ENCODE measurements around the gene RAC3. TPM values are rescaled to one million over a fixed set of nuclear protein-coding genes. Genes with fewer than 3 reads are reported as not detected.

Gene RAC3
- total RNA-seq, 1 experiment from 2014 or later: 9.3 TPM

DNA sequence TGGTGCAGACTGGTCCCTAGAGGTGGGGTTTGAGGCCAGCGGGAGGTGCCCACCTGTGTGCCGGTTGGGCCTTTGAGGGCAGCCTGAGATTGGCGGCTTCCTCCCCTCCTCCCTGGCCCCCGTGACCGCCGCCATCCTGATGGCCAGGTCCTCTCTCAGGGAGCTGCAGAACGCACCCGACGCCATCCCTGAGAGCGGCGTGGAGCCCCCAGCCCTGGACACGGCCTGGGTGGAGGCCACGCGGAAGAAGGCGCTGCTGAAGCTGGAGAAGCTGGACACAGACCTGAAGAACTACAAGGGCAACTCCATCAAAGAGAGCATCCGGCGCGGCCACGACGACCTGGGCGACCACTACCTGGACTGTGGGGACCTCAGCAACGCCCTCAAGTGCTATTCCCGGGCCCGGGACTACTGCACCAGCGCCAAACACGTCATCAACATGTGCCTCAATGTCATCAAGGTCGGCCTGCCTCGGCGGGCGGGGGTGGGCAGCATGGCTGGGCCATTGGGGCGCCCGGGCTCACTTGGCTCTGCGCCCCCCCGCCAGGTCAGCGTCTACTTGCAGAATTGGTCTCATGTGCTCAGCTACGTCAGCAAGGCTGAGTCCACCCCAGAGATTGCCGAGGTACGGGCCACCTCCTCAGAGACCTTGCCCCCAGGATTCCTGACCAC, 23.0 kb downstream of the RAC3 start:
- Mint-ChIP-seq H3K4me1 (ENCODE audit: low read depth, unreplicated experiment) (no peaks in the 10 kb centered on the region), H3K4me3 (ENCODE audit: low read depth, unreplicated experiment) (no peak overlapping the region), H3K27me3 (ENCODE audit: unreplicated experiment) (no peaks in the 10 kb centered on the region), H3K36me3 (ENCODE audit: insufficient read depth, unreplicated experiment) (peaks cover 78% of the 10 kb centered on the region), H3K27ac (ENCODE audit: unreplicated experiment) (no peak overlapping the region), H3K9me3 (ENCODE audit: low read depth, unreplicated experiment) (no peaks in the 10 kb centered on the region)
- intact Hi-C loops (cut with micrococcal nuclease; ENCODE audit: unreplicated experiment): no loop called here
- BruUV-seq (replicated peaks): no TSS peak
- TF ChIP-seq, protein P1, sequence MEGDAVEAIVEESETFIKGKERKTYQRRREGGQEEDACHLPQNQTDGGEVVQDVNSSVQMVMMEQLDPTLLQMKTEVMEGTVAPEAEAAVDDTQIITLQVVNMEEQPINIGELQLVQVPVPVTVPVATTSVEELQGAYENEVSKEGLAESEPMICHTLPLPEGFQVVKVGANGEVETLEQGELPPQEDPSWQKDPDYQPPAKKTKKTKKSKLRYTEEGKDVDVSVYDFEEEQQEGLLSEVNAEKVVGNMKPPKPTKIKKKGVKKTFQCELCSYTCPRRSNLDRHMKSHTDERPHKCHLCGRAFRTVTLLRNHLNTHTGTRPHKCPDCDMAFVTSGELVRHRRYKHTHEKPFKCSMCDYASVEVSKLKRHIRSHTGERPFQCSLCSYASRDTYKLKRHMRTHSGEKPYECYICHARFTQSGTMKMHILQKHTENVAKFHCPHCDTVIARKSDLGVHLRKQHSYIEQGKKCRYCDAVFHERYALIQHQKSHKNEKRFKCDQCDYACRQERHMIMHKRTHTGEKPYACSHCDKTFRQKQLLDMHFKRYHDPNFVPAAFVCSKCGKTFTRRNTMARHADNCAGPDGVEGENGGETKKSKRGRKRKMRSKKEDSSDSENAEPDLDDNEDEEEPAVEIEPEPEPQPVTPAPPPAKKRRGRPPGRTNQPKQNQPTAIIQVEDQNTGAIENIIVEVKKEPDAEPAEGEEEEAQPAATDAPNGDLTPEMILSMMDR (IDR thresholded peaks at IDR 0.05; ENCODE audit: unreplicated experiment): no peak
- no peak for DNase-seq
- CTCF ChIA-PET: no interaction called here

DNA sequence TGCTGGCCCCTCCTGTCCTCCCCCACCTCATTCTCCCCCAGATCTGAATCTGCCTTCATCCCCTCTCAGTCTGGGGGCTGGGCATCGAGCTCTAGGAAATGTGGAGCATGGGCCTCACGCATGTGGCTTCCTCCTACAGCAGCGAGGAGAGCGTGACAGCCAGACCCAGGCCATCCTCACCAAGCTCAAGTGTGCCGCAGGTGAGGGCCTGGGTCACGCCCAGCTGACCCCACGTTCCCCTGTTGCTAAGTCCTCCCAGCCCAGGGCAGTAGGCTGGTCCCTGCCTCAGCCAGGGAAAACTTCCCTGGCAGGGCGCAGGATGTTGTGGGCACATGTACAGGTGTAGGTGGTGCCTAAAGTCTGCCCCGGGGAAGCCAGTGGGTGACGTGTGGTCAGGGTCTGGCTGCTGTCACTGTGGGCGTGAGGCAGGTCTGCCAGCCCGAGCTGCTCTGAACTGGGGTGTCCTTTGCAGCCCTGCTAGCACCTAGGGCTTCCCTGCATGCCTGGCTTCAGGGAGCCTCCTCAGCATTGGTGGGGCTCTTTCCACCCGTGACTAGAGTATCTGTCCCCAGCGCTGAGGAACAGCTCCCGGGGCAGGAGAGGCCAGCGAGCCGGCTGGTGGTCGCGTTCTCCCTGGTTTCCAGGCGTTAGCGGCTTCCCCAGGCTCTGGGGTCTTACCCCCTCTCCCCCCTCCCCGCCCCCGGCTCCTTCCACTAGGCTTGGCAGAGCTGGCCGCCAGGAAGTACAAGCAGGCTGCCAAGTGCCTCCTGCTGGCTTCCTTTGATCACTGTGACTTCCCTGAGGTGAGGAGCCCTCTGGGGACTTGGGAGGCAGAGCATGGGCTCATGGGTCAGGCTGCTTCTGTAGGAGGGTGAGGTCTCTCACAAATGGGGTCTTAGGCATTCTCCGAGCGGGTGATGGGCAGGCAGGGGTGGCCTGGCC, 23.8 kb downstream of the RAC3 start:
- no peak for DNase-seq
- H3K4me1 Mint-ChIP-seq (ENCODE audit: low read depth, unreplicated experiment): no peaks in the 10 kb centered on the region
- BruUV-seq (replicated peaks): no TSS peak
- peaks cover 79% of the 10 kb centered on the region for H3K36me3 Mint-ChIP-seq (ENCODE audit: insufficient read depth, unreplicated experiment)
- intact Hi-C loops (cut with micrococcal nuclease; ENCODE audit: unreplicated experiment): no loop called here
- no peaks in the 10 kb centered on the region for H3K9me3 Mint-ChIP-seq (ENCODE audit: low read depth, unreplicated experiment)
- H3K27ac Mint-ChIP-seq (ENCODE audit: unreplicated experiment): no peak overlapping the region
- H3K4me3 Mint-ChIP-seq (ENCODE audit: low read depth, unreplicated experiment): no peak overlapping the region
- CTCF ChIA-PET: no interaction called here
- TF ChIP-seq, protein P1 (IDR thresholded peaks at IDR 0.05; ENCODE audit: unreplicated experiment): no peak
- H3K27me3 Mint-ChIP-seq (ENCODE audit: unreplicated experiment): no peaks in the 10 kb centered on the region

DNA sequence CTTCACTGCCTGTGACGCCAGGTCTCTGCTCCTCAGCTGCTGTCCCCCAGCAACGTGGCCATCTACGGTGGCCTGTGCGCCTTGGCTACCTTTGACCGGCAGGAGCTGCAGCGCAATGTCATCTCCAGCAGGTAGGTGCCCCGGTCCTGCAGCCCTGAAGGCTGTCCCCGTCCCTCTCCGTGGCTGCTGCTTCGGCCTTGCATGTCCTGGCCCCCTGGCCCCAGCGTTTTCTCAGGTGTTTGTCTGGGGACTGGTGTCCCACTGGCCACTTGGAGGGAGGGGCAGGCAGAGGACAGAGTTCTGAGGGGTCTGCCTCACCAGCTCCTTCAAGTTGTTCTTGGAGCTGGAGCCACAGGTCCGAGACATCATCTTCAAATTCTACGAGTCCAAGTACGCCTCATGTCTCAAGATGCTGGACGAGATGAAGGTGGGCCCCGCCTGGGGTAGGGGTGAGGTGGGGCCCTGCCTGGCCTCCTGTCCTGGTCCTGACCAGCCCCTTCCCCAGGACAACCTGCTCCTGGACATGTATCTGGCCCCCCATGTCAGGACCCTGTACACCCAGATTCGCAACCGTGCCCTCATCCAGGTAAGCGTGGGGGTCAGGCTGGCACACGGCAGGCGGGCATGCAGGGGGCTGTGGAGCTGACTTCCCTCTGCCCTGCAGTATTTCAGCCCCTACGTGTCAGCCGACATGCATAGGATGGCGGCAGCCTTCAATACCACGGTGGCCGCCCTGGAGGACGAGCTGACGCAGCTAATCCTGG, 24.7 kb downstream of the RAC3 start:
- BruUV-seq (replicated peaks): no TSS peak
- H3K27ac Mint-ChIP-seq (ENCODE audit: unreplicated experiment): no peak overlapping the region
- TF ChIP-seq, protein P1 (IDR thresholded peaks at IDR 0.05; ENCODE audit: unreplicated experiment): no peak
- no peaks in the 10 kb centered on the region for H3K27me3 Mint-ChIP-seq (ENCODE audit: unreplicated experiment)
- H3K36me3 Mint-ChIP-seq (ENCODE audit: insufficient read depth, unreplicated experiment): peaks cover 79% of the 10 kb centered on the region
- CTCF ChIA-PET: interaction anchor here (0.6 kb wide), 1 partner anchor 77 kb away, joined by 7 read pairs; no protein-coding TSS in a partner anchor
- no peaks in the 10 kb centered on the region for H3K9me3 Mint-ChIP-seq (ENCODE audit: low read depth, unreplicated experiment)
- no peak overlapping the region for H3K4me3 Mint-ChIP-seq (ENCODE audit: low read depth, unreplicated experiment)
- H3K4me1 Mint-ChIP-seq (ENCODE audit: low read depth, unreplicated experiment): no peaks in the 10 kb centered on the region
- no peak for DNase-seq
- intact Hi-C loops (cut with micrococcal nuclease; ENCODE audit: unreplicated experiment): no loop called here

All from Calu3 (cell line).